A549 (cell line): ENCODE results near the gene SBF2. TPM values are rescaled to one million over a fixed set of nuclear protein-coding genes. Genes with fewer than 3 reads are reported as not detected.
A peak's percentile ranks its signal among the peaks of the same experiment; 100 is the strongest.

ENCODE experiments used
- ATAC-seq, 2 experiments: fragments of 200-7000 bp in 1 of 2; fragments of >200 bp in 1 of 2; cut with Nextera tagmentation in 1 of 2; cut with Tn5 transposase in 1 of 2; 3 replicates each; pipeline versions ENCODE4 v1.8.0 to v1.9.1; 2018 to 2020; ENCODE audit warnings: mild to moderate bottlenecking in 1 of 2, moderate library complexity in 1 of 2
- CTCF ChIA-PET: fragments of 300-600 bp; sonication (Branson Sonifier 250); formaldehyde crosslinking; extraction: SDS; loops from one replicate; lab custom pipeline; 2021; ENCODE audit warnings: antibody characterized with exemption, inconsistent platforms; lab: Yijun Ruan, JAX
- POLR2A ChIA-PET: fragments of 350-600 bp; formaldehyde crosslinking; extraction: SDS; loops from one replicate; lab custom pipeline; 2021; ENCODE audit warnings: antibody characterized with exemption, inconsistent platforms; lab: Yijun Ruan, JAX
- DNase-seq, 2 experiments: peaks; one replicate each; pipeline versions ENCODE4 v3.0.0 to v3.0.0-alpha.2; 2011 to 2016; ENCODE audit warnings: low read depth in 1 of 2, low spot score in 1 of 2
- FAIRE-seq: peaks from 2 replicates; lab custom pipeline; 2011; peaks lifted over from hg19 to GRCh38; lab: Jason Lieb, UNC
- H3K27ac ChIP-seq, 2 experiments: fragments of >200 bp; sonication (Bioruptor Twin); formaldehyde crosslinking; 3 replicates each; pipeline ENCODE4 v1.5.1; 2016 to 2017
- H3K4me1 ChIP-seq: fragments of >200 bp; sonication (Bioruptor Twin); formaldehyde crosslinking; 3 replicates; pipeline ENCODE4 v1.6.1; 2016
- H3K4me2 ChIP-seq: fragments of >200 bp; sonication (Bioruptor Twin); formaldehyde crosslinking; 3 replicates; pipeline ENCODE4 v1.6.1; 2016
- H3K4me3 ChIP-seq: fragments of >200 bp; sonication (Bioruptor Twin); formaldehyde crosslinking; 3 replicates; pipeline ENCODE4 v1.5.1; 2016
- H3K9me3 ChIP-seq: fragments of >200 bp; sonication (Bioruptor Twin); formaldehyde crosslinking; 3 replicates; pipeline ENCODE4 v1.6.1; 2016
- BHLHE40 ChIP-seq: IDR thresholded peaks from 2 replicates; pipeline ENCODE4 v1.6.1; 2012; ENCODE audit warnings: low read depth, low read length, inconsistent platforms
- CBX8 ChIP-seq: fragments of 200-600 bp; sonication (generic); IDR thresholded peaks from 2 replicates; pipeline ENCODE4 v1.6.1; 2016
- CEBPB ChIP-seq, 2 experiments: fragments of >200 bp in 1 of 2; sonication (Bioruptor Twin) in 1 of 2; formaldehyde crosslinking in 1 of 2; IDR thresholded peaks; 2 replicates each; pipeline ENCODE4 v1.6.1; 2012 to 2016
- CHD2 ChIP-seq: fragments of 150-350 bp; IDR thresholded peaks from 2 replicates; pipeline ENCODE4 v1.6.1; 2014; ENCODE audit warnings: low read length; ENCODE audit not compliant: partially characterized antibody
- E2F6 ChIP-seq: IDR thresholded peaks from 2 replicates; pipeline ENCODE4 v1.6.1; 2012; ENCODE audit warnings: low read depth, borderline replicate concordance
- FOSL2 ChIP-seq, 2 experiments: fragments of 450-650 bp in 1 of 2; fragments of >200 bp in 1 of 2; sonication (Bioruptor Twin) in 1 of 2; formaldehyde crosslinking; IDR thresholded peaks; 2 replicates each; pipeline versions ENCODE4 v1.5.0 to v1.6.1; 2016 to 2020; ENCODE audit warnings: mild to moderate bottlenecking in 1 of 2, moderate library complexity in 1 of 2
- GATA3 ChIP-seq: IDR thresholded peaks from 2 replicates; pipeline ENCODE4 v1.6.1; 2012; ENCODE audit warnings: borderline replicate concordance
- HOXA7 ChIP-seq: fragments of 250-450 bp; sonication (Bioruptor Pico); IDR thresholded peaks from 2 replicates; pipeline ENCODE4 v1.5.0; 2020; ENCODE audit warnings: mild to moderate bottlenecking, moderate library complexity
- HOXB5 ChIP-seq: fragments of 250-450 bp; sonication (Bioruptor Pico); IDR thresholded peaks from 2 replicates; pipeline ENCODE4 v1.5.0; 2020; ENCODE audit warnings: mild to moderate bottlenecking, moderate library complexity
- JUNB ChIP-seq: fragments of >200 bp; sonication (Bioruptor Twin); formaldehyde crosslinking; IDR thresholded peaks from 2 replicates; pipeline ENCODE4 v1.6.1; 2016
- KDM5A ChIP-seq: fragments of 200-600 bp; sonication (generic); IDR thresholded peaks from 2 replicates; pipeline ENCODE4 v1.6.1; 2016; ENCODE audit warnings: antibody characterized with exemption, mild to moderate bottlenecking
- MAFK ChIP-seq: fragments of 450-650 bp; IDR thresholded peaks from 2 replicates; pipeline ENCODE4 v1.6.1; 2014; ENCODE audit not compliant: partially characterized antibody
- NFE2L2 ChIP-seq: fragments of 150-350 bp; conservative IDR thresholded peaks from 2 replicates; pipeline ENCODE4 v1.6.1; 2014; ENCODE audit warnings: low read length
- NPAS2 ChIP-seq: fragments of 250-450 bp; sonication (Bioruptor Pico); IDR thresholded peaks from 2 replicates; pipeline ENCODE4 v1.8.0; 2022; ENCODE audit warnings: mild to moderate bottlenecking, moderate library complexity, borderline replicate concordance
- PHF8 ChIP-seq: fragments of 200-600 bp; sonication (generic); IDR thresholded peaks from 2 replicates; pipeline ENCODE4 v1.6.1; 2016; ENCODE audit warnings: low read depth, mild to moderate bottlenecking, antibody characterized with exemption, moderate library complexity, borderline replicate concordance
- POLR2A ChIP-seq: IDR thresholded peaks from 2 replicates; pipeline ENCODE4 v1.6.1; 2012; ENCODE audit warnings: mild to moderate bottlenecking, low read length
- POLR2AphosphoS2 ChIP-seq: conservative IDR thresholded peaks from 2 replicates; pipeline ENCODE4 v1.6.1; 2012; ENCODE audit warnings: low read length, improper control_type of control experiment, inconsistent platforms
- RAD21 ChIP-seq, 2 experiments: fragments of >200 bp in 1 of 2; sonication (Bioruptor Twin) in 1 of 2; formaldehyde crosslinking in 1 of 2; IDR thresholded peaks in 1 of 2; conservative IDR thresholded peaks in 1 of 2; 2 replicates in 1 of 2; 3 replicates in 1 of 2; pipeline ENCODE4 v1.6.1; 2012 to 2018; ENCODE audit warnings: inconsistent platforms in 1 of 2
- RARB ChIP-seq: fragments of 250-450 bp; sonication (Bioruptor Pico); IDR thresholded peaks from 2 replicates; pipeline ENCODE4 v1.8.0; 2021; ENCODE audit warnings: mild to moderate bottlenecking, moderate library complexity
- SMC3 ChIP-seq: fragments of >200 bp; sonication (Bioruptor Twin); formaldehyde crosslinking; IDR thresholded peaks from 3 replicates; pipeline ENCODE4 v1.6.1; 2018; ENCODE audit warnings: inconsistent platforms
- SREBF2 ChIP-seq: fragments of 450-650 bp; IDR thresholded peaks from 2 replicates; pipeline ENCODE4 v1.6.1; 2014; ENCODE audit warnings: mild to moderate bottlenecking, moderate library complexity
- TFCP2L1 ChIP-seq: fragments of 250-450 bp; sonication (Bioruptor Pico); IDR thresholded peaks from 2 replicates; pipeline ENCODE4 v1.5.0; 2021; ENCODE audit warnings: mild to moderate bottlenecking
- TP53 ChIP-seq: fragments of 250-450 bp; sonication (Bioruptor Pico); IDR thresholded peaks from 2 replicates; pipeline ENCODE4 v1.5.0; 2021; ENCODE audit warnings: mild to moderate bottlenecking, moderate library complexity
- ZFP36 ChIP-seq: fragments of 450-650 bp; IDR thresholded peaks from 2 replicates; pipeline ENCODE4 v1.6.1; 2014; ENCODE audit warnings: borderline replicate concordance; ENCODE audit not compliant: partially characterized antibody
- WGBS: methylation state at CpG from one replicate; pipeline ENCODE4 v1.1.6; 2017; ENCODE audit errors: missing lambda C conversion rate; 5-methylcytosine and 5-hydroxymethylcytosine counted together
- polyA plus RNA-seq, 4 experiments: library from polyadenylated mRNA; depleted of rRNA in 3 of 4; stranded (reverse); fragments of >200 nt; fragmentation: RNase III in 1 of 4; extraction: RNeasy Plus Mini Kit Qiagen cat#74134 plus additional on column Dnase treatment in 1 of 4; gene quantifications; 2 replicates in 3 of 4; 3 replicates in 1 of 4; pipeline ENCODE4 v1.2.3, GENCODE V29; 2011 to 2017
- TF ChIP-seq, protein P1 (sequence below): fragments of >200 bp; sonication (Bioruptor Twin); formaldehyde crosslinking; IDR thresholded peaks from 2 replicates; pipeline ENCODE4 v1.6.1; 2016
- TF ChIP-seq, protein P2 (sequence below): fragments of 250-450 bp; sonication (Bioruptor Pico); IDR thresholded peaks from 2 replicates; pipeline ENCODE4 v1.5.0; 2020; ENCODE audit warnings: low read depth, mild to moderate bottlenecking, moderate library complexity
- TF ChIP-seq, protein P3 (sequence below): fragments of 200-600 bp; sonication (generic); IDR thresholded peaks from 2 replicates; pipeline ENCODE4 v1.6.1; 2016; ENCODE audit warnings: antibody characterized with exemption, mild to moderate bottlenecking, moderate library complexity
- TF ChIP-seq, protein P4 (sequence below): fragments of >200 bp; sonication (Bioruptor Twin); formaldehyde crosslinking; IDR thresholded peaks from 3 replicates; pipeline ENCODE4 v1.6.1; 2016
- TF ChIP-seq, protein P5 (sequence below): IDR thresholded peaks from 2 replicates; pipeline ENCODE4 v1.6.1; 2012

The SBF2 gene
- polyA plus RNA-seq, 2 of the 4 experiments (the other 2 are of a cell fraction) = 11.1 to 49.6 TPM

DNA sequence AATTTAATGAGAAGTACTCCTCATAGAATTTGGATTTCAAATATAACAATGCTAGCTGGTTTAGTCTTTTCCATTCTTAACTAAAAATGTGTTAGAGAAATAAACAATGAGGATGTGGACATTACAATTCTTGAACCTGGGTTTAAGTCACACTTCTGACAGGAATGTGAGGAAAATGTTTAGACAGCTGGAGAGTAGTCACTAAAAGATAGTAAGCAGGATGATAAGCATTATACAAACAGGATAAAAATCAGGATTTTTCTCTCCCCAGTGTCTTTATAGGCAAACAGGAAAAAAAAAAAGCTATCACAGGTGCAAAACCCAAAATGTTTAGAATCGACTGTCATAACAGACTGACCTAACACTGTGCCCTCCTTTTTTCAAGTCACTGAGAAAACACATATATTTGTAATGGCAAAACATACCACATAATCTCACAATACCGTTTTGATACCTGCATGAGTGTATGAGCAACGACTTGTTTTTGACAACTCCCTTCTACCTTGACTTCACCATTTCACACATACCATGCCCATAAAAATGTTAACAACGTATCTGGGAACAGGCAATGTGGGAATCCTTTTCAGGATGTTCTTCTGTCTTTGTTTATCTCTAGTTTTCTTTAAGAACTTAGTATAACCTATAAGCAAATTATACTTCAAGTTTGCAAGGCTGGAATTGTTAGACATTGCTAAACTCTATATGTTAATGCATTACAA lies 242.0 kb downstream of the SBF2 start:
- ATAC-seq (no peak), FAIRE-seq (peak; percentile 73), DNase-seq (no peak)
- TF ChIP-seq MAFK (no peak), CHD2 (no peak), RARB (CRISPR knock-in tag) (no peak), E2F6 (no peak), BHLHE40 (no peak)
- TF ChIP-seq, protein P1, sequence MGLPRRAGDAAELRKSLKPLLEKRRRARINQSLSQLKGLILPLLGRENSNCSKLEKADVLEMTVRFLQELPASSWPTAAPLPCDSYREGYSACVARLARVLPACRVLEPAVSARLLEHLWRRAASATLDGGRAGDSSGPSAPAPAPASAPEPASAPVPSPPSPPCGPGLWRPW = no peak
- CTCF ChIA-PET = no interaction called here
- peaks cover 27% of the 10 kb centered on the region for H3K4me1 ChIP-seq
- no peak overlapping the region for H3K4me3 ChIP-seq
- H3K4me2 ChIP-seq = peak overlapping the region; percentile 10; the same call in 2 of the 3 replicates
- POLR2A ChIA-PET = no interaction called here
- no peak overlapping the region for H3K27ac ChIP-seq
- H3K9me3 ChIP-seq = peaks cover 12% of the 10 kb centered on the region; the same call in 1 of the 3 replicates
- WGBS = 46% methylated on average over 4 of the region's 4 CpGs

DNA sequence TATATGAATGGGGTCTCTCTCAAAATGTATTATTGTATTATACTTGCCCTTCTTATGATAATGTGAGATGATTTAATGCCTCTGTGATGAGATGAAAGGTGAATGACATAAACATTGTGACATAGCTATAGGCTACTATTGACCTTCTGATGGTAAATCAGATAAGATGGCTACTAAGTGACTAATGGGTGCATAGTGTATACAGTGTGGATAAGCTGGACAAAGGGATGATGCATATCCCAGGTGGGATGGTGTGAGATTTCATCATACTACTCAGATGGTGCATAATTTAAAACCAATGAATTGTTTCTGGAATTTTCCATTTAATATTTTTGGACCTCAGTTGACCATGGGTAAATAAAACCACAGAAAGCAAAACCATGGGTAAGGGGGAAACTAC lies 243.5 kb downstream of the SBF2 start:
- FAIRE-seq (no peak), ATAC-seq (peak in 1 of 2 experiments; percentile 76; a peak in 3 of 6 replicates), DNase-seq (peak in 1 of 2 experiments; percentile 62)
- H3K4me3 ChIP-seq = no peak overlapping the region
- CTCF ChIA-PET = interaction anchor here (0.9 to 1.3 kb wide), 2 partner anchors 11 to 29 kb away, joined by 3 read pairs; no protein-coding TSS in a partner anchor
- peaks cover 27% of the 10 kb centered on the region for H3K4me1 ChIP-seq
- H3K4me2 ChIP-seq = peak overlapping the region; percentile 23
- H3K27ac ChIP-seq = 0 out of 6 replicates have a peak overlapping the region, but pooled peaks of 1 of the 2 experiments have one; percentile 20
- POLR2A ChIA-PET = no interaction called here
- H3K9me3 ChIP-seq = peaks cover 4% of the 10 kb centered on the region; the same call in 2 of the 3 replicates
- TF ChIP-seq, protein P2, sequence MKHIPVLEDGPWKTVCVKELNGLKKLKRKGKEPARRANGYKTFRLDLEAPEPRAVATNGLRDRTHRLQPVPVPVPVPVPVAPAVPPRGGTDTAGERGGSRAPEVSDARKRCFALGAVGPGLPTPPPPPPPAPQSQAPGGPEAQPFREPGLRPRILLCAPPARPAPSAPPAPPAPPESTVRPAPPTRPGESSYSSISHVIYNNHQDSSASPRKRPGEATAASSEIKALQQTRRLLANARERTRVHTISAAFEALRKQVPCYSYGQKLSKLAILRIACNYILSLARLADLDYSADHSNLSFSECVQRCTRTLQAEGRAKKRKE (CRISPR knock-in tag) = no peak
- TF ChIP-seq CBX8 (no peak), TFCP2L1 (no peak), CEBPB (IDR thresholded peaks at IDR 0.05) (peak in 1 of 2 experiments; percentile 76; a peak in 2 of 4 replicates), RAD21 (conservative IDR thresholded peaks at IDR 0.05 in 1 of 2, IDR thresholded peaks at IDR 0.05 in 1 of 2) (no peak), E2F6 (no peak), FOSL2 (IDR thresholded peaks at IDR 0.05) (0 out of 2 replicates have a peak, but pooled peaks have one; percentile 21), FOSL2 (CRISPR knock-in tag; IDR thresholded peaks at IDR 0.05) (peak; percentile 50), SREBF2 (no peak), ZFP36 (no peak), HOXA7 (CRISPR knock-in tag) (no peak), POLR2A (no peak), SMC3 (no peak), NFE2L2 (no peak), KDM5A (no peak), NPAS2 (CRISPR knock-in tag) (no peak), POLR2AphosphoS2 (no peak), HOXB5 (CRISPR knock-in tag) (no peak), TP53 (CRISPR knock-in tag) (no peak), JUNB (peak; percentile 56; the same call in 1 of the 2 replicates), RARB (CRISPR knock-in tag) (no peak), PHF8 (no peak), GATA3 (peak; percentile 96)
- TF ChIP-seq, protein P3, sequence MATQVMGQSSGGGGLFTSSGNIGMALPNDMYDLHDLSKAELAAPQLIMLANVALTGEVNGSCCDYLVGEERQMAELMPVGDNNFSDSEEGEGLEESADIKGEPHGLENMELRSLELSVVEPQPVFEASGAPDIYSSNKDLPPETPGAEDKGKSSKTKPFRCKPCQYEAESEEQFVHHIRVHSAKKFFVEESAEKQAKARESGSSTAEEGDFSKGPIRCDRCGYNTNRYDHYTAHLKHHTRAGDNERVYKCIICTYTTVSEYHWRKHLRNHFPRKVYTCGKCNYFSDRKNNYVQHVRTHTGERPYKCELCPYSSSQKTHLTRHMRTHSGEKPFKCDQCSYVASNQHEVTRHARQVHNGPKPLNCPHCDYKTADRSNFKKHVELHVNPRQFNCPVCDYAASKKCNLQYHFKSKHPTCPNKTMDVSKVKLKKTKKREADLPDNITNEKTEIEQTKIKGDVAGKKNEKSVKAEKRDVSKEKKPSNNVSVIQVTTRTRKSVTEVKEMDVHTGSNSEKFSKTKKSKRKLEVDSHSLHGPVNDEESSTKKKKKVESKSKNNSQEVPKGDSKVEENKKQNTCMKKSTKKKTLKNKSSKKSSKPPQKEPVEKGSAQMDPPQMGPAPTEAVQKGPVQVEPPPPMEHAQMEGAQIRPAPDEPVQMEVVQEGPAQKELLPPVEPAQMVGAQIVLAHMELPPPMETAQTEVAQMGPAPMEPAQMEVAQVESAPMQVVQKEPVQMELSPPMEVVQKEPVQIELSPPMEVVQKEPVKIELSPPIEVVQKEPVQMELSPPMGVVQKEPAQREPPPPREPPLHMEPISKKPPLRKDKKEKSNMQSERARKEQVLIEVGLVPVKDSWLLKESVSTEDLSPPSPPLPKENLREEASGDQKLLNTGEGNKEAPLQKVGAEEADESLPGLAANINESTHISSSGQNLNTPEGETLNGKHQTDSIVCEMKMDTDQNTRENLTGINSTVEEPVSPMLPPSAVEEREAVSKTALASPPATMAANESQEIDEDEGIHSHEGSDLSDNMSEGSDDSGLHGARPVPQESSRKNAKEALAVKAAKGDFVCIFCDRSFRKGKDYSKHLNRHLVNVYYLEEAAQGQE = no peak
- TF ChIP-seq, protein P1 = no peak
- TF ChIP-seq, protein P4, sequence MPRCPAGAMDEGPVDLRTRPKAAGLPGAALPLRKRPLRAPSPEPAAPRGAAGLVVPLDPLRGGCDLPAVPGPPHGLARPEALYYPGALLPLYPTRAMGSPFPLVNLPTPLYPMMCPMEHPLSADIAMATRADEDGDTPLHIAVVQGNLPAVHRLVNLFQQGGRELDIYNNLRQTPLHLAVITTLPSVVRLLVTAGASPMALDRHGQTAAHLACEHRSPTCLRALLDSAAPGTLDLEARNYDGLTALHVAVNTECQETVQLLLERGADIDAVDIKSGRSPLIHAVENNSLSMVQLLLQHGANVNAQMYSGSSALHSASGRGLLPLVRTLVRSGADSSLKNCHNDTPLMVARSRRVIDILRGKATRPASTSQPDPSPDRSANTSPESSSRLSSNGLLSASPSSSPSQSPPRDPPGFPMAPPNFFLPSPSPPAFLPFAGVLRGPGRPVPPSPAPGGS = no peak
- TF ChIP-seq, protein P5, sequence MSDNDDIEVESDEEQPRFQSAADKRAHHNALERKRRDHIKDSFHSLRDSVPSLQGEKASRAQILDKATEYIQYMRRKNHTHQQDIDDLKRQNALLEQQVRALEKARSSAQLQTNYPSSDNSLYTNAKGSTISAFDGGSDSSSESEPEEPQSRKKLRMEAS = peak; percentile 33; the same call in 1 of the 2 replicates
